ENCODE results near the gene HIPK2.

GRCh38 chr7:139526578-139527544, 250.9 kb downstream of the HIPK2 start:
- no peak for TF ChIP-seq MAZ (IDR thresholded peaks at IDR 0.05; ENCODE audit: borderline replicate concordance, low read depth, low read length)
- TF ChIP-seq EP300 (IDR thresholded peaks at IDR 0.05) = no peak
- TF ChIP-seq, protein P1, sequence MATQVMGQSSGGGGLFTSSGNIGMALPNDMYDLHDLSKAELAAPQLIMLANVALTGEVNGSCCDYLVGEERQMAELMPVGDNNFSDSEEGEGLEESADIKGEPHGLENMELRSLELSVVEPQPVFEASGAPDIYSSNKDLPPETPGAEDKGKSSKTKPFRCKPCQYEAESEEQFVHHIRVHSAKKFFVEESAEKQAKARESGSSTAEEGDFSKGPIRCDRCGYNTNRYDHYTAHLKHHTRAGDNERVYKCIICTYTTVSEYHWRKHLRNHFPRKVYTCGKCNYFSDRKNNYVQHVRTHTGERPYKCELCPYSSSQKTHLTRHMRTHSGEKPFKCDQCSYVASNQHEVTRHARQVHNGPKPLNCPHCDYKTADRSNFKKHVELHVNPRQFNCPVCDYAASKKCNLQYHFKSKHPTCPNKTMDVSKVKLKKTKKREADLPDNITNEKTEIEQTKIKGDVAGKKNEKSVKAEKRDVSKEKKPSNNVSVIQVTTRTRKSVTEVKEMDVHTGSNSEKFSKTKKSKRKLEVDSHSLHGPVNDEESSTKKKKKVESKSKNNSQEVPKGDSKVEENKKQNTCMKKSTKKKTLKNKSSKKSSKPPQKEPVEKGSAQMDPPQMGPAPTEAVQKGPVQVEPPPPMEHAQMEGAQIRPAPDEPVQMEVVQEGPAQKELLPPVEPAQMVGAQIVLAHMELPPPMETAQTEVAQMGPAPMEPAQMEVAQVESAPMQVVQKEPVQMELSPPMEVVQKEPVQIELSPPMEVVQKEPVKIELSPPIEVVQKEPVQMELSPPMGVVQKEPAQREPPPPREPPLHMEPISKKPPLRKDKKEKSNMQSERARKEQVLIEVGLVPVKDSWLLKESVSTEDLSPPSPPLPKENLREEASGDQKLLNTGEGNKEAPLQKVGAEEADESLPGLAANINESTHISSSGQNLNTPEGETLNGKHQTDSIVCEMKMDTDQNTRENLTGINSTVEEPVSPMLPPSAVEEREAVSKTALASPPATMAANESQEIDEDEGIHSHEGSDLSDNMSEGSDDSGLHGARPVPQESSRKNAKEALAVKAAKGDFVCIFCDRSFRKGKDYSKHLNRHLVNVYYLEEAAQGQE (IDR thresholded peaks at IDR 0.05) = no peak
- no peak for TF ChIP-seq MYC (IDR thresholded peaks at IDR 0.05; ENCODE audit: borderline replicate concordance, low read length)
- TF ChIP-seq, protein P2, sequence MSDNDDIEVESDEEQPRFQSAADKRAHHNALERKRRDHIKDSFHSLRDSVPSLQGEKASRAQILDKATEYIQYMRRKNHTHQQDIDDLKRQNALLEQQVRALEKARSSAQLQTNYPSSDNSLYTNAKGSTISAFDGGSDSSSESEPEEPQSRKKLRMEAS (IDR thresholded peaks at IDR 0.05) = no peak
- TF ChIP-seq CTCF (IDR thresholded peaks at IDR 0.05) = no peak
- no peak for TF ChIP-seq BHLHE40 (IDR thresholded peaks at IDR 0.05; ENCODE audit: low read depth, low read length)

Data from A549 (cell line).